Mesothelial cell of epicardium (in vitro differentiated cells): ENCODE data around the gene HOXA1. TPM values are rescaled to one million over a fixed set of nuclear protein-coding genes. Genes with fewer than 3 reads are reported as not detected.

ENCODE experiments used
- DNase-seq, 2 experiments: peaks; one replicate each; pipeline ENCODE4 v3.0.0; 2021; ENCODE audit warnings: low spot score in 2 of 2; ENCODE audit not compliant: unreplicated experiment in 2 of 2
- H3K27ac Mint-ChIP-seq: 2 replicates; pipeline ENCODE4 v1.8.0; 2021; ENCODE audit warnings: mixed read lengths
- H3K27me3 Mint-ChIP-seq: 2 replicates; pipeline ENCODE4 v1.8.0; 2021; ENCODE audit warnings: low read depth, mixed read lengths
- H3K36me3 Mint-ChIP-seq: 2 replicates; pipeline ENCODE4 v1.8.0; 2021; ENCODE audit warnings: mixed read lengths
- H3K4me1 Mint-ChIP-seq: 2 replicates; pipeline ENCODE4 v1.8.0; 2021; ENCODE audit warnings: mixed read lengths
- H3K4me3 Mint-ChIP-seq: 2 replicates; pipeline ENCODE4 v1.8.0; 2021; ENCODE audit warnings: mild to moderate bottlenecking, moderate library complexity, mixed read lengths
- H3K9me3 Mint-ChIP-seq: 2 replicates; pipeline ENCODE4 v1.8.0; 2021; ENCODE audit warnings: mixed read lengths
- CTCF ChIP-seq: fragments of 200-600 bp; sonication (generic); IDR thresholded peaks from one replicate; pipeline ENCODE4 v1.5.0; 2021; ENCODE audit warnings: antibody characterized with exemption; ENCODE audit not compliant: unreplicated experiment
- total RNA-seq: library from RNA; stranded (reverse); gene quantifications from 3 replicates; pipeline ENCODE4 v1.2.1, GENCODE V29; 2021

Gene HOXA1
- total RNA-seq, 1 donor from 2014 or later: 14.6 TPM

GRCh38 chr7:27134392-27134791 is 38.6 kb upstream of the HOXA1 start:
- H3K27ac Mint-ChIP-seq: peak overlapping the region; percentile 100
- no peak for TF ChIP-seq CTCF
- peaks cover 79% of the 10 kb centered on the region for H3K4me1 Mint-ChIP-seq
- H3K27me3 Mint-ChIP-seq: no peaks in the 10 kb centered on the region
- H3K9me3 Mint-ChIP-seq: no peaks in the 10 kb centered on the region
- peak overlapping the region; percentile 87 for H3K4me3 Mint-ChIP-seq
- DNase-seq: no peak
- H3K36me3 Mint-ChIP-seq: peaks cover 18% of the 10 kb centered on the region

- Mint-ChIP-seq H3K4me1 (peaks cover 84% of the 10 kb centered on the region), H3K27ac (peak overlapping the region; percentile 100), H3K4me3 (peak overlapping the region; percentile 87), H3K27me3 (no peaks in the 10 kb centered on the region), H3K36me3 (peaks cover 20% of the 10 kb centered on the region), H3K9me3 (no peaks in the 10 kb centered on the region)
- TF ChIP-seq CTCF: no peak
- no peak for DNase-seq
Measured at GRCh38 chr7:27133409-27134231, 37.8 kb upstream of the HOXA1 start.

GRCh38 chr7:27132978-27133377 is 37.2 kb upstream of the HOXA1 start:
- H3K4me1 Mint-ChIP-seq: peaks cover 84% of the 10 kb centered on the region
- no peaks in the 10 kb centered on the region for H3K9me3 Mint-ChIP-seq
- peak overlapping the region; percentile 87 for H3K4me3 Mint-ChIP-seq

GRCh38 chr7:27132214-27132613 is 36.4 kb upstream of the HOXA1 start:
- Mint-ChIP-seq H3K4me1 (peaks cover 84% of the 10 kb centered on the region), H3K27ac (peak overlapping the region; percentile 99), H3K27me3 (no peaks in the 10 kb centered on the region), H3K4me3 (peak overlapping the region; percentile 87), H3K9me3 (no peaks in the 10 kb centered on the region), H3K36me3 (peaks cover 14% of the 10 kb centered on the region)
- no peak for DNase-seq
- TF ChIP-seq CTCF: no peak

More at GRCh38 chr7:27132978-27133377, 37.2 kb upstream of the HOXA1 start:
- Mint-ChIP-seq H3K27ac (peak overlapping the region; percentile 100), H3K36me3 (peaks cover 17% of the 10 kb centered on the region), H3K27me3 (no peaks in the 10 kb centered on the region)
- no peak for TF ChIP-seq CTCF
- no peak for DNase-seq

- H3K4me1 Mint-ChIP-seq: peaks cover 84% of the 10 kb centered on the region
- H3K4me3 Mint-ChIP-seq: peak overlapping the region; percentile 87
- H3K9me3 Mint-ChIP-seq: no peaks in the 10 kb centered on the region
- TF ChIP-seq CTCF: no peak
- H3K36me3 Mint-ChIP-seq: peaks cover 14% of the 10 kb centered on the region
- no peaks in the 10 kb centered on the region for H3K27me3 Mint-ChIP-seq
- no peak for DNase-seq
- H3K27ac Mint-ChIP-seq: peak overlapping the region; percentile 99
Measured at GRCh38 chr7:27131390-27131819, 35.6 kb upstream of the HOXA1 start.
